ENCODE results near the gene NAA35.
"Not testable (repeated sequence)": the region's sequence is repeated elsewhere in the genome, so short reads cannot be mapped to it uniquely, and the experiment has no call there.

NAA35 gene

DNA sequence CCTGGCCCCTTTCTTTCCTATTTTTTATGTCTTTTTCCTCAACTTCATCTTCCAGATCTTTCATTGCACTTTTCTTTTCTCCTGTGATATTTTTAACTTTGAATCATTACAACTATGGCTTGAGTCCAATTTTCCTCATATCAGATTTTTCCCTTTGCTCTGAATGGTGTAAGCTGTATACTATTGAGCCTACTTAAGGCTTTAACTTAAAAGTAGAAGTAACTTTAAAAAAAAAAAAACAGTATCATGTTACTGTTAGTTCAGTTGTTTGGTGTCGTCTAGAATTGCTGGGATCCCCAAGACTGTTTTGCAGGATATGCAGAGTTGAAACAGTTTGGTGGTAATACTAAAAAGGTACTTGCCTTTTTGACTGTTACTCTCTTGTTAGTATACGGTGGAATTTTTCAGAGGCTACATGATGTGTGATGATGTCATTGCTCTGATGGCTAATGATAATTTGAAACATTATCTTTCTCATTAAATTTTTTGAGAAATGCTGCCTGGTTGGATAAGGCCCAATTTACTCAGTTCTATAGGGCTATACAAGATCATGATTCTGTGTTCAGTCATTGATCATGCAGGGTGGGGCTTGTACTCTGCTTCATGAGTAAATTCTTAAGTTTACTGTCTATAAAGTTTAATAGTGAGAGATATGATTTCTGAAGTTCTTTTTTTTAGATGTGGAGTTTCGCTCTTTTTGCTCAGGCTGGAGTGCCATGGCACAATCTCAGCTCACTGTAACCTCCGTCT lies 8.8 kb downstream of the NAA35 start:
- no peak for DNase-seq

DNA sequence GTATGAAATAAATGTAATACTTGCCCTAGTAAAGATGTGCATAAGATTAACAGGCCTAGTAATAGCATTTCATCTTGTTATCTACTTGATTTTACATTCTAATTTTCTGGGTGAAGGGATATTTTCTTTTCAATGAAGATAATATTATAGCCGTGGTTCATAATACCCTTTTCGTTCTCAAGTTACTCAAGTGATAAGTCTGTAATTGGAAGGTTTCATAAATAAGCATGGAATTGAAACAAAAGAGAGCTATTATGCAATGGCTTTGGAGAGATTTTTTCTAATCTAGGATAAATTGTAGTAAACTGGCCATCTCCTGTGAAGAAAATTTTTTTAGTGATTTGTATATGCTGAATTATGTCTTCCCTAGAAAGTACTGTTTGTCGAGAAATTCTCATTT lies 19.0 kb downstream of the NAA35 start:
- no peak for DNase-seq

DNA sequence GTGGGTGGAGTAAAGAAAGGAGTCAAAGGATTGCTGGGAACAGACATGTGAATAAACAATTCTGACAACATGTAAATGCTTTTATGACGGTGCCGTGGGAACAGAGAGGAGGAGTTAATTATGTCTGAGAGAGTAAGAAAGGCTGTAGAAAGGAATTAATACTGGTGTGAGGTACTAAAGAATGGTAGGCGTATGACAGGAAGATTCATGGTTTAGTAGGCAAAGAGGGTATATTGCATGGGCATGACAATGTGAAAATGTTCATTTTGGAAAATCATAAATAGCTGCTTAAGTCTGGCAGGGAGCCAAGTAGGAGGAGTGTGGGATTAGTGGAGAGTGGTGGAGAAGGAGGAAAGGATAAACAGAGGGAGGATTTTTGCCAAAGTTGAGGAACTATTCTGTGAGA lies 19.7 kb downstream of the NAA35 start:
- DNase-seq: no peak

- DNase-seq: no peak
Measured at GRCh38 chr9:85964526-85964925, 23.6 kb downstream of the NAA35 start.

GRCh38 chr9:85964949-85965348 lies 24.0 kb downstream of the NAA35 start:
- no peak for DNase-seq

DNA sequence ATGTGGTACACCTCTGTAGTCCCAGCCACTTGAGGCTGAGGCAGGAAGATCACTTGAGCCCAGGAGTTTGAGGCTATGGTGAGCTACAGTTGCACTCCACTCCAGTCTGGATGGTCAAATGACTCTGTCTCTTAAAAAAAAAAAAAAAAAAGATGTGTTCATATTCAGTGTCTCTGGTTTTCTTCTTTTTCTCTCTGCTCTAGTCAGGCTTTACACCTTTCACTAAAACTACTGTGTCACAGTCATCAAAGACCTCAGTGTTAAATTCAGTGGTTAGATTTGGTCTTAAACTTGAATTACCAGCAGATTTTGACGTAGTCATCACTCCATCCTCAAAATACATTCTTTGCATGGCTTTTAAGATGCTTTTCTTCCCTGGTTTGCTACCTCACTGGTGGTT lies 28.8 kb downstream of the NAA35 start:
- no peak for DNase-seq

- DNase-seq: no peak
Measured at GRCh38 chr9:85971731-85972130, 30.8 kb downstream of the NAA35 start.

DNA sequence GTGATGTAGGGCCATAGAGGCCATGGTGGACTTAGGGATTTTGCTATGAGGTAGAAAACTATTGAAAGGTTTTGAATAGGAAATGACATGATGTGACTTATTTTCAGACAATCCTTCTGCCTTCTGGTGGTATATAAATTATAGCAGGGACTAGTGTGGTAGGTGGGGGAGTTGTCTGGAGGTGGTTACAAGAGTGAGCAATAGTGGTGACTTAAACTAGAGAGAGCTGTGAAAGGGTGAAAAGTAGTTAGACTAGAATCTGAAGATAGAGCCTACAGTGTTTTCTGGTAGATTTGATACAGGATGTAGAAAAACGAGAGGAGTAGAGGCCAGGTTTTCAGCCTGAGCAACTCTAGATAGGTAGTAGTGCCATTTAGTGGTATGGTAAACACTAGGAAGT lies 32.3 kb downstream of the NAA35 start:
- no peak for DNase-seq

DNA sequence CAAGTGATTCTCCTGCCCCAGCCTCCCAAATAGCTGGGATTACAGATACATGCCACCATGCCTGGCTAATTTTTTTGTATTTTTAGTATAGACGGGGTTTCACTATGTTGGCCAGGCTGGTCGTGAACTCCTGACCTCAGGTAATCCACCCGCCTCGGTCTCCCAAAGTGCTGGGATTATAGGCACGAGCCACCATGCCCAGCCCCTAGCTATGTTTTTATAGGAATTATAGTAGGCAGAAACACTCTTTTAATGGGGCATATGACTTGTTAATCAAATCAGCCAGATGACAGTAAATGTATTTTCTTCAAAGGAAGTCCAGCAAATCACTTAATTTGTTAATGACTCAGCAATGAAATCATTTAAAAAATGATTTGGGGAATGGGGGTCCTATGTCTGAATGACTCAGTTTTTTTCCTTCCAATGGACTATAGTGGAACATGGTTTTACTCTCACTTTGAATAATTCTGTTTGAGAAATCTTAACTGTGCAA lies 33.2 kb downstream of the NAA35 start:
- DNase-seq: not testable (repeated sequence)

GRCh38 chr9:85978496-85978895 lies 37.5 kb downstream of the NAA35 start:
- peak; percentile 36 for DNase-seq

GRCh38 chr9:85981369-85981768 lies 40.4 kb downstream of the NAA35 start:
- DNase-seq: no peak

DNA sequence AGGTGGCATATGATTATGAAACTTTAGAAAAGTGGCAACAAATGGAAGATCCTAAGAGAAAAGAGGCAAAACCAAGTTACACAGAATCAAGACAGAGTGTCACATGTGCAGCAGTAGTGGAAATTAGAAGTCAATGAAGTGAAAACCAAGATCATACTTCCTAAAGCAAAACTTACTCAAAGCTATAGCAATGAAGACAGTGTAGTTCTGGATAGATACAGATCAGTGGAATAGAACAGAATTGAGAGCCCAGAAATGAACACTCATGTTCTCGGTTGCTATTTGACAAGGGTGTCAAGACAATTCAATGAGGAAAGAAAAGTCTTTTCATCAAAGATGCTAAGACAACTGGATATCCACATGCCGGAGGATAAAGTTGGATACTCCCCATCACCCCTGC lies 43.5 kb downstream of the NAA35 start:
- no peak for DNase-seq

DNA sequence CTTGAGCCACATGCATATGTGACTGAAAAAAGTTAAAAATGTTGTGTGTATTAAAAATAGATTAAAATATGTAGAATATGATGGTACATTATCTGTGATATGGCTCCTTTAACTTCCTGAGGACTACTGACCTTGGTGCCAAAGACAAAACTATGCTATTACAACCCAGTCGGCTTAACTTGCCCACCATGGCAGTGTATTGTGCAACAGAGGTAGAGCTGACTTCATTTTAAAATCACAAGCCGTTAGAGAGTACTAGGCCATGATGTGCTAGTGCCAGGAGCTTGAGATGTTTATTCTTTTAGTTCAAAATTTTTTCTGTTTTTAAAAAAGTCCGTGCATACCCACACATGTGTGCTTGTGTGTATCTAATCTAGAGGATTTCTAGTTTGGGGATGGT lies 46.3 kb downstream of the NAA35 start:
- DNase-seq: no peak

DNA sequence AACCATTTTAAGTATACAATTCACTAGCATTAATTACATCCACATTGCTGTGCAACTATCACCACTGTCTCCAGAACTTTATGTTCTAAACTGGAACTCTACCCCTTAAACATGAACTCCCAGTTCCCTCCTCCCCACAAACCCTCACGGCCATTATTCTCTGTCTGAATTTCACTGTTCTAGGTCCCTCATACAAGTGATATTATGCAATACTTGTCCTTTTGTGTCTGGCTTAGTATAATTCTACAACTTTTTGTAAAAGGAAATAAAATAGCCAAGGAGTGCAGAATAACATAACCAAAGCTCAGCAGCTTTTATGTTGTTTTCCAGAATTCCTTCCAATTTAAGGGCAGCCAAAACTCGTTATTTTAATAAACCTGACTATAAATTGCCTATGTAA lies 53.2 kb downstream of the NAA35 start:
- DNase-seq: no peak

DNA sequence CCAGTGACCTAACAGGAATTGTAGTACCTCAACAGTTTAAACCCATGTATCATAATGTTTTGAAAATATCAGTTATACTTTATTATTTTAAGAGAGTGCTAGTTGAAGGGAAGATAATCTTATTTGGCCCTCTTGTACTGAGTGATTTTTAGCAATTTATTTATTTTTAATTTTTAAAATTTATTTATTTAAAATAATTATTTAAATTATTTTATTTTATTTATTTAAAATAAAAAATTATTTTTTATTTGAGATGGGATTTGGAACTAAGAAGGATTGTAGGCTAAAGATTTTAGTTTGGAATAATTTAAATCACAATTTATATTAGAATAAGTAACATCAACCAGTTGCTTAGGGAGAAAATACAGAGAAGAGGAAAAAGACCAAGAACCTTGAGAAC lies 54.2 kb downstream of the NAA35 start:
- no peak for DNase-seq

DNA sequence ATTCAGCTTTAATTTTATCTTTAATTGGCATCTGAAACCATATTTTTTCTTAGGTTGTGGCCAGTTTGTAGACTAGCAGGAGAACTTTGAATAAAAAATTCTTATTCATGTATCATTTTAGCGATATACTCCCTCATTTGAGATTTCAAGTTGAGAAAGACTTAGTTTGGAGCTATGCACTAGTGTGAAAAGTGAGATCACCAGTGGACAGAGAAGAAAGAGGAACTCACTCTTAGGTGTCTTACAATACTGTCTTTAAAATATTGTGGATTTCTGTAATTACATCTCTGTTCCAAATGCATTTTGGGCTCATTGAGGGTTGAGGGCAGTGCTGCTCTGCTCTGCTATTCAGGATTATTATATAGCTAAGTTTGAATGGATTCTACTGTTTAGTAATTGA lies 54.7 kb downstream of the NAA35 start:
- no peak for DNase-seq

- no peak for DNase-seq
Measured at GRCh38 chr9:86005253-86005775, 64.4 kb downstream of the NAA35 start.

GRCh38 chr9:86009133-86009532 lies 68.2 kb downstream of the NAA35 start:
- DNase-seq: no peak

GRCh38 chr9:86020731-86021130 lies 79.8 kb downstream of the NAA35 start:
- no peak for DNase-seq

- no peak for DNase-seq
Measured at GRCh38 chr9:86021166-86021565, 80.2 kb downstream of the NAA35 start.

- DNase-seq: no peak
Measured at GRCh38 chr9:86022687-86023266, 81.8 kb downstream of the NAA35 start.

GRCh38 chr9:86027767-86028166 lies 86.8 kb downstream of the NAA35 start:
- no peak for DNase-seq

GRCh38 chr9:86034863-86035734 lies 94.2 kb downstream of the NAA35 start:
- no peak for DNase-seq
